Ammon's horn (tissue), 1 donor: Measurements from ENCODE around the gene AVL9.
"Not testable (repeated sequence)": the region's sequence is repeated elsewhere in the genome, so short reads cannot be mapped to it uniquely, and the experiment has no call there.

Experiments
- DNase-seq: peaks from one replicate; pipeline ENCODE4 v3.0.0-alpha.2; 2016; ENCODE audit warnings: low spot score

Gene AVL9

GRCh38 chr7:32496052-32496813 lies 944 bp downstream of the AVL9 start:
- no peak for DNase-seq

GRCh38 chr7:32499755-32500154 lies 4.5 kb downstream of the AVL9 start:
- not testable (repeated sequence) for DNase-seq

GRCh38 chr7:32500216-32500615 lies 4.9 kb downstream of the AVL9 start:
- DNase-seq = not testable (repeated sequence)

GRCh38 chr7:32500922-32501341 lies 5.6 kb downstream of the AVL9 start:
- DNase-seq = peak; percentile 21

GRCh38 chr7:32501522-32501921 lies 6.2 kb downstream of the AVL9 start:
- no peak for DNase-seq

GRCh38 chr7:32502728-32503127 lies 7.4 kb downstream of the AVL9 start:
- DNase-seq = no peak

- DNase-seq = no peak
Observed at GRCh38 chr7:32506266-32507054, 11.2 kb downstream of the AVL9 start.

GRCh38 chr7:32507414-32507813 lies 12.1 kb downstream of the AVL9 start:
- DNase-seq = no peak

- no peak for DNase-seq
Observed at GRCh38 chr7:32511791-32512190, 16.5 kb downstream of the AVL9 start.

- no peak for DNase-seq
Observed at GRCh38 chr7:32513210-32513609, 17.9 kb downstream of the AVL9 start.

- no peak for DNase-seq
Observed at GRCh38 chr7:32515890-32516550, 20.7 kb downstream of the AVL9 start.

- DNase-seq = no peak
Observed at GRCh38 chr7:32516551-32517100, 21.3 kb downstream of the AVL9 start.

- no peak for DNase-seq
Observed at GRCh38 chr7:32518534-32519140, 23.3 kb downstream of the AVL9 start.

- no peak for DNase-seq
Observed at GRCh38 chr7:32519763-32520162, 24.5 kb downstream of the AVL9 start.

- no peak for DNase-seq
Observed at GRCh38 chr7:32522746-32523530, 27.6 kb downstream of the AVL9 start.

- no peak for DNase-seq
Observed at GRCh38 chr7:32524631-32525030, 29.3 kb downstream of the AVL9 start.

- DNase-seq = no peak
Observed at GRCh38 chr7:32525839-32526238, 30.6 kb downstream of the AVL9 start.

- DNase-seq = no peak
Observed at GRCh38 chr7:32531402-32531801, 36.1 kb downstream of the AVL9 start.

GRCh38 chr7:32532086-32532485 lies 36.8 kb downstream of the AVL9 start:
- DNase-seq = no peak

- DNase-seq = no peak
Observed at GRCh38 chr7:32532716-32533115, 37.4 kb downstream of the AVL9 start.
